HEK293T (cell line): Measurements from ENCODE around the gene YRDC.

Source experiments
- CTBP1 ChIP-seq: fragments of 450-650 bp; IDR thresholded peaks from 2 replicates; pipeline ENCODE4 v1.6.1; 2016; ENCODE audit warnings: borderline replicate concordance
- FOXA1 ChIP-seq: fragments of 450-650 bp; IDR thresholded peaks from 2 replicates; pipeline ENCODE4 v1.6.1; 2016; ENCODE audit warnings: mild to moderate bottlenecking
- FOXK2 ChIP-seq: fragments of 450-650 bp; IDR thresholded peaks from 2 replicates; pipeline ENCODE4 v1.6.1; 2016; ENCODE audit warnings: mild to moderate bottlenecking
- FOXM1 ChIP-seq: fragments of 450-650 bp; IDR thresholded peaks from 2 replicates; pipeline ENCODE4 v1.6.1; 2017; ENCODE audit warnings: mild to moderate bottlenecking, borderline replicate concordance
- HDGF ChIP-seq: fragments of 450-650 bp; IDR thresholded peaks from 2 replicates; pipeline ENCODE4 v1.6.1; 2017; ENCODE audit warnings: antibody characterized with exemption, borderline replicate concordance
- PKNOX1 ChIP-seq: fragments of 450-650 bp; IDR thresholded peaks from 2 replicates; pipeline ENCODE4 v1.6.1; 2016
- SP1 ChIP-seq: fragments of 450-650 bp; IDR thresholded peaks from 2 replicates; pipeline ENCODE4 v1.6.1; 2017
- SUZ12 ChIP-seq: fragments of 450-650 bp; IDR thresholded peaks from 2 replicates; pipeline ENCODE4 v1.6.1; 2016; ENCODE audit warnings: mild to moderate bottlenecking

GRCh38 chr1:37809942-37810341, 1.9 kb upstream of the YRDC start:
- TF ChIP-seq HDGF (no peak), FOXA1 (no peak), SP1 (no peak), CTBP1 (no peak), SUZ12 (no peak), PKNOX1 (no peak), FOXM1 (no peak), FOXK2 (no peak)
